ENCODE results near the gene ADAMTSL3.
"Not testable (repeated sequence)": the region's sequence is repeated elsewhere in the genome, so short reads cannot be mapped to it uniquely, and the experiment has no call there.

DNA sequence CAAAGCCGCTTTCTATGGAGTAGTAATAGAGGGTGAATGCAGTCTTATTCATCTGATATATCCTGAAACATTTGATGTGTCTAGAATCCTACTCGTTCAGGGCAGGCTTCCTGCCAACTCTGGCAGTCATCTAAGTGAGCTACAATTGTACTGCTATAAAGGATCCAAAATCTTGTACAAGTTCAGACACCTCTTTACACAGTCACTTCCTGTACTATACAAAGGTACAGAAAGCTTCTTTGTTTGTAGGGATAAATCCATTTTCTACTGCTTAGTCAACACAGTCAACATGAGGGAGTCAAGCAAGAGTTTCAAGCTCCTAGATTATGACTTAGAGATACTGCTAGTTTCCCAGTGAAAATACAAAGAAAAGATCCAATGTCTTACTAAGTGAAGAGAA is 414.8 kb downstream of the ADAMTSL3 start:
- not testable (repeated sequence) for TF ChIP-seq CTCF (IDR thresholded peaks at IDR 0.05); ZFX (IDR thresholded peaks at IDR 0.05; ENCODE audit: borderline replicate concordance)
